H1 (cell line): ENCODE data around the gene DOK3. TPM values are rescaled to one million over a fixed set of nuclear protein-coding genes. Genes with fewer than 3 reads are reported as not detected.

Experiments
- polyA plus RNA-seq, 7 experiments: library from polyadenylated mRNA; depleted of rRNA in 3 of 7; stranded (reverse) in 5 of 7; unstranded in 2 of 7; fragments of >200 nt in 5 of 7; fragments of 200-250 nt in 2 of 7; gene quantifications; 1 replicate in 5 of 7; 2 replicates in 1 of 7; 4 replicates in 1 of 7; pipeline versions ENCODE4 v1.2.1 to v1.2.3, GENCODE V29; 2011 to 2013; ENCODE audit warnings: missing spikeins in 2 of 7, mixed read lengths in 2 of 7
- total RNA-seq: library from RNA; stranded (reverse); fragmentation: NEBNext Ultra II Directional; extraction: Animal tissue kit (Norgen Biotek cat#: 25700); gene quantifications from 2 replicates; pipeline ENCODE4 v1.2.1, GENCODE V29; 2021

DOK3 gene
- total and polyA plus RNA-seq, 2 of the 8 experiments (the other 6 are each of a cell fraction or from before 2014, with no cell fraction given): 4.2 to 6.4 TPM

Other genes starting within 250 kb of the DOK3 start
- gene RAB24, start 206.1 kb downstream of the DOK3 start, total RNA-seq: 18.8 and 20.5 TPM in 2 replicates
- gene RAB24, start 206.1 kb downstream of the DOK3 start, polyA plus RNA-seq (2011; rRNA removed): 33.8 and 40.4 TPM in 2 replicates
- gene PRELID1, start 206.0 kb downstream of the DOK3 start, total RNA-seq: 272 and 279 TPM in 2 replicates
- gene PRELID1, start 206.0 kb downstream of the DOK3 start, polyA plus RNA-seq (2011; rRNA removed): 428 and 479 TPM in 2 replicates
- gene MXD3, start 197.9 kb downstream of the DOK3 start, total RNA-seq: 7.7 and 10.3 TPM in 2 replicates
- gene MXD3, start 197.9 kb downstream of the DOK3 start, polyA plus RNA-seq (2011; rRNA removed): 6.5 and 10.3 TPM in 2 replicates
- 116 and 119 TPM in 2 replicates for gene LMAN2, start 158.2 kb downstream of the DOK3 start, total RNA-seq
- 225 and 357 TPM in 2 replicates for gene LMAN2, start 158.2 kb downstream of the DOK3 start, polyA plus RNA-seq (2011; rRNA removed)
- 20.6 and 24.4 TPM in 2 replicates for gene RGS14, start 151.9 kb downstream of the DOK3 start, total RNA-seq
- 46.1 and 66.5 TPM in 2 replicates for gene RGS14, start 151.9 kb downstream of the DOK3 start, polyA plus RNA-seq (2011; rRNA removed)
- not detected in 2 replicates for gene SLC34A1, start 125.4 kb downstream of the DOK3 start, total RNA-seq
- gene SLC34A1, start 125.4 kb downstream of the DOK3 start, polyA plus RNA-seq (2011; rRNA removed): not detected in 2 replicates
- not detected in 2 replicates for gene PFN3, start 109.2 kb downstream of the DOK3 start, total RNA-seq
- not detected in 2 replicates for gene PFN3, start 109.2 kb downstream of the DOK3 start, polyA plus RNA-seq (2011; rRNA removed)
- gene F12, start 100.3 kb downstream of the DOK3 start, total RNA-seq: 5.4 and 6.5 TPM in 2 replicates
- 7.8 and 12.0 TPM in 2 replicates for gene F12, start 100.3 kb downstream of the DOK3 start, polyA plus RNA-seq (2011; rRNA removed)
- 52.0 and 57.8 TPM in 2 replicates for gene GRK6, start 83.2 kb downstream of the DOK3 start, total RNA-seq
- gene GRK6, start 83.2 kb downstream of the DOK3 start, polyA plus RNA-seq (2011; rRNA removed): 31.8 and 50.8 TPM in 2 replicates
- 8.0 and 8.6 TPM in 2 replicates for gene PRR7, start 63.0 kb downstream of the DOK3 start, total RNA-seq
- 11.8 and 23.1 TPM in 2 replicates for gene PRR7, start 63.0 kb downstream of the DOK3 start, polyA plus RNA-seq (2011; rRNA removed)
- 325 and 333 TPM in 2 replicates for gene DBN1, start 36.2 kb downstream of the DOK3 start, total RNA-seq
- 168 and 250 TPM in 2 replicates for gene DBN1, start 36.2 kb downstream of the DOK3 start, polyA plus RNA-seq (2011; rRNA removed)
- 86.7 and 94.2 TPM in 2 replicates for gene PDLIM7, start 12.2 kb downstream of the DOK3 start, total RNA-seq
- 67.3 and 118 TPM in 2 replicates for gene PDLIM7, start 12.2 kb downstream of the DOK3 start, polyA plus RNA-seq (2011; rRNA removed)
- gene DDX41, start 7.1 kb upstream of the DOK3 start, total RNA-seq: 101 and 102 TPM in 2 replicates
- gene DDX41, start 7.1 kb upstream of the DOK3 start, polyA plus RNA-seq (2011; rRNA removed): 135 and 187 TPM in 2 replicates
- gene FAM193B, start 44.7 kb upstream of the DOK3 start, total RNA-seq: 69.8 and 75.2 TPM in 2 replicates
- 49.9 and 91.8 TPM in 2 replicates for gene FAM193B, start 44.7 kb upstream of the DOK3 start, polyA plus RNA-seq (2011; rRNA removed)
- 156 and 160 TPM in 2 replicates for gene TMED9, start 82.4 kb upstream of the DOK3 start, total RNA-seq
- 130 and 141 TPM in 2 replicates for gene TMED9, start 82.4 kb upstream of the DOK3 start, polyA plus RNA-seq (2011; rRNA removed)
- gene B4GALT7, start 90.3 kb upstream of the DOK3 start, total RNA-seq: 17.3 and 18.7 TPM in 2 replicates
- gene B4GALT7, start 90.3 kb upstream of the DOK3 start, polyA plus RNA-seq (2011; rRNA removed): 31.9 and 38.1 TPM in 2 replicates